ENCODE measurements around the gene PRKAG2.
A peak's percentile ranks its signal among the peaks of the same experiment; 100 is the strongest.
"Not testable (repeated sequence)": the region's sequence is repeated elsewhere in the genome, so short reads cannot be mapped to it uniquely, and the experiment has no call there.

Gene PRKAG2

GRCh38 chr7:151801291-151801690 is 75.6 kb downstream of the PRKAG2 start:
- no peak for DNase-seq (ENCODE audit: low read depth in 2 of 2)

- DNase-seq (ENCODE audit: low read depth in 2 of 2) = no peak
Observed at GRCh38 chr7:151800861-151801260, 76.1 kb downstream of the PRKAG2 start.

GRCh38 chr7:151800391-151800790 is 76.5 kb downstream of the PRKAG2 start:
- no peak for DNase-seq (ENCODE audit: low read depth in 2 of 2)

DNA sequence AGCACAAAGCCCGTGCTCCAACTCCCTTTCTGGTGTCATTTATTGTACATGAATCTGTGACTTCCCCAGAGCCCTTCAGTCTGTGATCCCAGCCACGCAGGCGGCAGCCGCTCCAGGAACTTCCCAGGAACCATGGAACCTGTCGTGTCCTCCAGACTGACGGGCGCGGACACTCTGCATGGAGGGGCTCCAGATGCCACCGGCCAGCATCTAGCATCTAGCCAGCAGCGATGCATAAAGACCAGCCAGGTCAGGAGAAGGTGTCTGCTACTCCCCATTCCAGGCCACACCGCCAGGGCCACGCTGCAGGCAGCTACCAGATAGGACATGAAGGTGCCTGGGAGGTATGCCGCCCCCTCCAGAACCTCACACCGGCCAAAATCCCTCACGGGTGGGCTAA is 77.4 kb downstream of the PRKAG2 start:
- DNase-seq (ENCODE audit: low read depth in 2 of 2) = no peak

GRCh38 chr7:151798851-151799448 is 78.0 kb downstream of the PRKAG2 start:
- DNase-seq (ENCODE audit: low read depth in 2 of 2) = no peak

- not testable (repeated sequence) for DNase-seq (ENCODE audit: low read depth in 2 of 2)
Observed at GRCh38 chr7:151797667-151798307, 79.1 kb downstream of the PRKAG2 start.

- DNase-seq (ENCODE audit: low read depth in 2 of 2) = no peak
Observed at GRCh38 chr7:151796871-151797537, 79.9 kb downstream of the PRKAG2 start.

GRCh38 chr7:151796091-151796870 is 80.6 kb downstream of the PRKAG2 start:
- DNase-seq (ENCODE audit: low read depth in 2 of 2) = no peak

GRCh38 chr7:151795168-151795811 is 81.6 kb downstream of the PRKAG2 start:
- peak; percentile 63 to 78 for DNase-seq (ENCODE audit: low read depth in 2 of 2)

GRCh38 chr7:151794508-151795167 is 82.3 kb downstream of the PRKAG2 start:
- DNase-seq (ENCODE audit: low read depth in 2 of 2) = no peak

GRCh38 chr7:151793991-151794507 is 82.9 kb downstream of the PRKAG2 start:
- DNase-seq (ENCODE audit: low read depth in 2 of 2) = no peak

DNA sequence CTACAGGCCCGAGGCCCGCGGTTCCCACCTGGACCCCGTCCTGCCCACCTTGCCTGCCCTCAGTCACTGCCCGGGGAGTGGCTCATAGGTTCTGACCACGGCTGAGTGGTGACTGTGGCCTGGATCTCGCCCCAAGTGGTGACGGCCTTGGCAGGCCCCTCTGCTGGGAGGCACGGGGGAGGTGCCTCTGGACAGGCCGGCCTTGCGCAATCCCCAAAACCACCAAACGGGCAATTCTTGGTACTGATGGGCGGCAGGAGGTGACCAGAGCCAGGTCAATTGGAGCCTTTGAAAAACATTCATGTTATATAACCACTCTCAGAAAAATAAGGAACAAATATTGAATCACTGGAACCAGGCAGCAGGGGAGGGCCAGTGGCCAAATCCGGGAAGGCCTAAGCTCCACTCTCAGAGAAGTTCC is 83.4 kb downstream of the PRKAG2 start:
- DNase-seq (ENCODE audit: low read depth in 2 of 2) = no peak

DNA sequence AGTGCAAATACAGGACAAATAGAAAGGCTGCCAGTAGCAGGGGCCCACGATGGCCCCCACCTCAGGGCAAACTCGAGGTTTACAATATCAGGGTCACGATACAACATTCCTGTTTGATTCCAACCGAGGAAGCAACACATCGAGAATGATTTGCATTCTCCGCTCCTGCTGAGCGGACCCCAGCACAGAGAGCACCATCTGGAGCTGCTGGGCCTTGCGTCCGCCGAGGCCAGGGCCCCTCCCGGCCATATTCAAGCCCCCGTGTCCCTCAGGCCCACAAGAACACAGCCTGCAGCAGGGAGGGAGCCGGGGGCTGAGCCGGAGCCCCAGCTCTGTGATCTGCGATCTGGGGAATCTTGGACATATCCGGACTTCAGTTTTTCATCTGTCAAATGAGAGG is 84.3 kb downstream of the PRKAG2 start:
- DNase-seq (ENCODE audit: low read depth in 2 of 2) = no peak

- DNase-seq (ENCODE audit: low read depth in 2 of 2) = no peak
Observed at GRCh38 chr7:151792086-151792485, 84.8 kb downstream of the PRKAG2 start.

- DNase-seq (ENCODE audit: low read depth in 2 of 2) = no peak
Observed at GRCh38 chr7:151790830-151791620, 85.9 kb downstream of the PRKAG2 start.

DNA sequence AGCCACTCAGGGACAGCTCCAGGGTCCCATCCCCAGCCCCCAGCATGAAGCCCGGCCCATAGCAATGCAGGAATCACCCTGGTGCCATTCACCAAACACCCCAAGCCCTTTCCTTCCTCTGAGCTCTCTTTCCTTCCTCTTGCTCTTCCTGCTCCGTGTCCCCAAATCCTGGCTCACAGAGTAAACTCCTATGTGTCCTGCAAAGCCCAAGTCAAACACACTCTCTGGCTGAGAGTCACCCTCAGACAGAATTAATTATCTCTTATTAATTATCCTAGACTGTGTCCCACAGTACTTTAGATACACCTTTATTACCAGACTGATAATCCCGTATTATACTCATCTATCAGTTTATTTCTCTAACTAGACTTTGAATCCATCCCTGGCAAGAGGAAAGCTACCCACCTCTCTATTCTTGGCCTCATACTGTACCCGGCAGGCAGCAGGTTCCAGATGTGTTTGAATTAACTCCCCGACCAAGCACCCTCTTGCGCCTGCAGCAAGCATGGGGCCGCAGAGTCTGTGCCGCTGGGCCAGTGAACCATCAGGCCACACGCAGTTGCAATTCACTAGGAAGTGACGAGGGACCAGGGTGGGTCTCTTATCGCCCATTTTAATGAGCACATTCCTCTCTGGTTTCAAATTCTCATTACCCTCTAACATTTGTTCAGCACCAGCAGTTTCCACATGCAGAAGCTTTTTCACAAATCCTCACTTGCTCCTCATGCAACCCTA is 86.7 kb downstream of the PRKAG2 start:
- DNase-seq (ENCODE audit: low read depth in 2 of 2) = no peak

GRCh38 chr7:151789380-151789947 is 87.5 kb downstream of the PRKAG2 start:
- no peak for DNase-seq (ENCODE audit: low read depth in 2 of 2)

DNA sequence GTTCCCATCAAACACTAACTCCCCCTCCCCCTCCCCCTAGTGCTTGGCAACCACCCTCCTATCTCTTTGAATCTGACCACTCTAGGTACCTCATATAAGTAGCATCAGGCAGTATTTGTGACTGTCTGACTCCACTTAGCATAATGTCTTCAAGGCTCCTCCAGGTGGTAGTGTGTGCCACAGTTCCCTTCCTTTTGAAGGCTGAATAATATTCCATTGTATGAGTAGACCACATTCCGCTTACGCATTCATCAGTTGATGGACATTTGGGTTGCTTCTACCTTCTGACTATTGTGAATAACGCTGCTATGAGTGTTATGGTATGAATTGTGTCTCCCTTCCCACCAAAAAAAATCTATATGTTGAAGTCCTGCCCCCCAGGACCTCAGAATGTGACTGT is 89.6 kb downstream of the PRKAG2 start:
- DNase-seq (ENCODE audit: low read depth in 2 of 2) = no peak

GRCh38 chr7:151786936-151787335 is 90.0 kb downstream of the PRKAG2 start:
- DNase-seq (ENCODE audit: low read depth in 2 of 2) = no peak

Measured in activated CD4-positive, alpha-beta T cell treated with anti-CD3 and anti-CD28 coated beads for 24 hours (primary cell).